Endothelial cell of umbilical vein (primary cell): Measurements from ENCODE around the gene SLC39A12.

Experiments used
- EZH2 ChIP-seq: IDR thresholded peaks from 2 replicates; pipeline ENCODE4 v1.6.1; 2012; ENCODE audit warnings: borderline replicate concordance, low read depth, mild to moderate bottlenecking, moderate library complexity, low read length, inconsistent platforms; ENCODE audit not compliant: severe bottlenecking
- FOS ChIP-seq: IDR thresholded peaks from 2 replicates; pipeline ENCODE4 v1.6.1; 2011; ENCODE audit warnings: mild to moderate bottlenecking, low read length, moderate library complexity, borderline replicate concordance; ENCODE audit not compliant: insufficient read depth
- POLR2A ChIP-seq: IDR thresholded peaks from 2 replicates; pipeline ENCODE4 v1.6.1; 2012; ENCODE audit warnings: low read depth, mild to moderate bottlenecking, control low read depth, low read length
- TF ChIP-seq, protein P1 (sequence below), 2 donors: IDR thresholded peaks; 1 replicate in 1 of 2; 2 replicates in 1 of 2; pipeline ENCODE4 v1.5.1; 2011; ENCODE audit warnings: low read length in 2 of 2, mild to moderate bottlenecking in 2 of 2, moderate library complexity in 2 of 2, control low read depth in 1 of 2, inconsistent platforms in 1 of 2, low read depth in 1 of 2; ENCODE audit not compliant: insufficient read depth in 1 of 2; ENCODE audit errors: extremely low read depth in 1 of 2

DNA sequence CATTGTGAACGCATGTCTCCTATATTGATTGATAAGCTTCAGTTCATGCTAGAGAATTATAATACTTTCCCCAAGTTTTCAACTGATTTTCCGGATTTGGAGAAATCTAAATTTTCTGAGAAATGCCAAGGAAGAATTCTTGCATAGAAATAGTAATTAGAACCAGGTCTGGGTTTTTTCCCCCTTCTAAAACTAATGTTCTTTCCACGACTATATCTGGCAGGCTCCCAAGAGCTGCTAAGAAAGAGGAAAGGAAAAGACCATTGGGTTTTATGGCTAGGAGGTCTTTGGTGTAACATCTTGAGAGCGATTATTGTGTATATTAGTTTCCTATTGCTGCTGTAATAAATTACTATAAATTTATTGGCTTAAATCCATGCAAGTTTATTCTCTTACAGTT lies 116.7 kb downstream of the SLC39A12 start:
- TF ChIP-seq, protein P1, sequence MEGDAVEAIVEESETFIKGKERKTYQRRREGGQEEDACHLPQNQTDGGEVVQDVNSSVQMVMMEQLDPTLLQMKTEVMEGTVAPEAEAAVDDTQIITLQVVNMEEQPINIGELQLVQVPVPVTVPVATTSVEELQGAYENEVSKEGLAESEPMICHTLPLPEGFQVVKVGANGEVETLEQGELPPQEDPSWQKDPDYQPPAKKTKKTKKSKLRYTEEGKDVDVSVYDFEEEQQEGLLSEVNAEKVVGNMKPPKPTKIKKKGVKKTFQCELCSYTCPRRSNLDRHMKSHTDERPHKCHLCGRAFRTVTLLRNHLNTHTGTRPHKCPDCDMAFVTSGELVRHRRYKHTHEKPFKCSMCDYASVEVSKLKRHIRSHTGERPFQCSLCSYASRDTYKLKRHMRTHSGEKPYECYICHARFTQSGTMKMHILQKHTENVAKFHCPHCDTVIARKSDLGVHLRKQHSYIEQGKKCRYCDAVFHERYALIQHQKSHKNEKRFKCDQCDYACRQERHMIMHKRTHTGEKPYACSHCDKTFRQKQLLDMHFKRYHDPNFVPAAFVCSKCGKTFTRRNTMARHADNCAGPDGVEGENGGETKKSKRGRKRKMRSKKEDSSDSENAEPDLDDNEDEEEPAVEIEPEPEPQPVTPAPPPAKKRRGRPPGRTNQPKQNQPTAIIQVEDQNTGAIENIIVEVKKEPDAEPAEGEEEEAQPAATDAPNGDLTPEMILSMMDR (IDR thresholded peaks at IDR 0.05; ENCODE audit: extremely low read depth in 1 of 2, insufficient read depth in 1 of 2, low read depth in 1 of 2, low read length in 2 of 2) = no peak
- TF ChIP-seq EZH2 = no peak
- no peak for TF ChIP-seq POLR2A
- no peak for TF ChIP-seq FOS
